ENCODE measurements around the gene PSMC2.
"Not testable (repeated sequence)": the region's sequence is repeated elsewhere in the genome, so short reads cannot be mapped to it uniquely, and the experiment has no call there.

The PSMC2 gene

DNA sequence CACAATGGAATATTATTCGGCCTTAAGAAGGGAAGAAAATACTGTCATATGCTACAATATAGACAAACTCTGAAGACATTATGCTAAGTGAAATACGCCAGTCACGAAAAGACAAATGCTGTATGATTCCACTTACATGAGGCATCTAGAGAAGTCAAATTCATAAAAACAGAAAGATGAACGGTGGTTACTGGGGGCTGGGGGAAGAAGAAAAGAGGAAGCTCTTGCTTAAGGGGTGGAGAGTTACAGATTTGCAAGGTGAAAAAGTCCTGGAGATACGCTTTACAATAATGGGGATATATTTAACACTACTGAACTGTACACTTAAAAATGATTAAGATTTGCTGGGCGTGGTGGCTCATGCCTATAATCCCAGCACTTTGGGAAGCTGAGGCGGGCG, 49.0 kb downstream of the PSMC2 start:
- no peak overlapping the region for H3K4me3 ChIP-seq (replicated peaks; ENCODE audit: low read depth, low read length)
- no peak for DNase-seq (ENCODE audit: low read depth)
- TF ChIP-seq CTCF (IDR thresholded peaks at IDR 0.05; ENCODE audit: low read length, missing control alignments): no peak

DNA sequence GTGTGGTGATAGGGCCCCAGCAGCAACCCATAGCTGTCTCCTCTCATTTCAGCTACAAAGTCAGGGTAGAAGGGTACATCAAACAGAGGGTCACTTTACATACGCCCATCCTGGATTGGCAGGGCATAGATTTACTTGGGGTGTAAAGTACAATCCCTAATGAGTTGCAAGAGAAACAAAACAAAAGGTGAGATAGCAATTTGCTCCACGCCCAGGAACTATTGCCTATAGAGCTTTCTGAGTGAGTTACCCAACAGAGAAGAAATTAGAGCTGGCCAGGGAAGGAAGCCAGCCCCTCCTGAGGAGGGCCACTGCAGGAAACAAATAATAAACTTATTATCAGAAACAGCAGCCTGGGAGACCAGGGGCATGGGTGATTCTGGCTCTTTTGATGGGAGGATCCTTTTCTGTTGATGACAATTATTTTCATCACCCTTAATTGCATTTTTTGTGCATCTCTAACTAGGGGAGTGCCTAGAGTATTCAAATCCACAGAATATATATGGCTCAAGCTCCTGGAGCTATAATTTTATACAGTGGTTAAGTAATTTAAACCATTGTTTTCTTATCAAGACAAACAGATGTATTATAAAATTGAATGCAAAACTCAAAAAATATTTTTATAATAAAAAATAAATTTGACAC, 51.2 kb downstream of the PSMC2 start:
- no peak for TF ChIP-seq CTCF (IDR thresholded peaks at IDR 0.05; ENCODE audit: low read length, missing control alignments)
- DNase-seq (ENCODE audit: low read depth): no peak
- no peak overlapping the region for H3K4me3 ChIP-seq (replicated peaks; ENCODE audit: low read depth, low read length)

- not testable (repeated sequence) for H3K4me3 ChIP-seq (replicated peaks; ENCODE audit: low read depth, low read length)
These were observed 52.2 kb downstream of the PSMC2 start for GRCh38 chr7:103399687-103400086.

GRCh38 chr7:103405789-103406613, 58.6 kb downstream of the PSMC2 start:
- H3K4me3 ChIP-seq (replicated peaks; ENCODE audit: low read depth, low read length); DNase-seq (ENCODE audit: low read depth): not testable (repeated sequence)

More at GRCh38 chr7:103399687-103400086, 52.2 kb downstream of the PSMC2 start:
- not testable (repeated sequence) for DNase-seq (ENCODE audit: low read depth)

DNA sequence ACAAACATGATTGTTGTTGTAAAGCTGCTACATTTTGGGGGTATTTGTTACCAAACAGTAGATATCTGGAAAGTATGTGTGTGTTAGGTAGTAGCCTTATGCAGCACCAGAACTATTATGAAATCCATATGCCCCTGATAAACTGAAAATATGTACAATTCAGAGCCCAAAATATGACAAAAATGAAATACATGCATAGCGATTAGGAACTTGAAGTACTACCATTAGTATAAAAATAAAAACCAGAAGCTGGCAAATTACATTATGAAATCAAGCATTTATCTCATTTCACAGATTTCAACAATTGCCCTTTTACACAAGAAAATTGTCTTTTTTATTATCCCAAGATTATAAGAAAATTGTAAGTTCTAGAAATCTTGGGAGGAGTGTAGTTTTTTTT, 64.7 kb downstream of the PSMC2 start:
- TF ChIP-seq CTCF (IDR thresholded peaks at IDR 0.05; ENCODE audit: low read length, missing control alignments): no peak
- no peak for DNase-seq (ENCODE audit: low read depth)
- H3K4me3 ChIP-seq (replicated peaks; ENCODE audit: low read depth, low read length): no peak overlapping the region

DNA sequence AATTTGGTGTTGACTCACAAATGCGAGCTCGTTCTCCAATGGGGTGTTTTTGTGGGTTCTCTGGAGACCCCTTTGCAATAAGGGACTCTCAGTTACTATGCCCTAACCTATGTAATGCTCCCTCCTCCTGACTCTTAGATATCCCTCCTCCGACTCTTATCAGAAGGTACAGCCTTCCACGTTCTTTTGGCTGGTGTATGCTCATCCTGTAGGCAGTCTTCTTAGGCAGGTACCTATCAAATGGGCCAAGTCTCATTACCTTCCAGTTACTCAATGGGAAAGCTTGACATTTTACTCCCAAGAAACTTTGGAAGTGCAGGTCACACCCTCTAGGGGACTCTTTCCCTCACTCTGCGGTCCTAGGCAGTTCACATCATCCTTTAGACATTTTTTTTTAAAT, 66.0 kb downstream of the PSMC2 start:
- DNase-seq (ENCODE audit: low read depth): no peak
- H3K4me3 ChIP-seq (replicated peaks; ENCODE audit: low read depth, low read length): no peak overlapping the region
- TF ChIP-seq CTCF (IDR thresholded peaks at IDR 0.05; ENCODE audit: low read length, missing control alignments): no peak

GRCh38 chr7:103418241-103418640, 70.8 kb downstream of the PSMC2 start:
- TF ChIP-seq CTCF (IDR thresholded peaks at IDR 0.05; ENCODE audit: low read length, missing control alignments): no peak
- DNase-seq (ENCODE audit: low read depth): no peak
- H3K4me3 ChIP-seq (replicated peaks; ENCODE audit: low read depth, low read length): no peak overlapping the region

Measured in fibroblast of pulmonary artery (primary cell).